ENCODE measurements around the gene GNB5.
"Not testable (repeated sequence)": the region's sequence is repeated elsewhere in the genome, so short reads cannot be mapped to it uniquely, and the experiment has no call there.

Gene GNB5

DNA sequence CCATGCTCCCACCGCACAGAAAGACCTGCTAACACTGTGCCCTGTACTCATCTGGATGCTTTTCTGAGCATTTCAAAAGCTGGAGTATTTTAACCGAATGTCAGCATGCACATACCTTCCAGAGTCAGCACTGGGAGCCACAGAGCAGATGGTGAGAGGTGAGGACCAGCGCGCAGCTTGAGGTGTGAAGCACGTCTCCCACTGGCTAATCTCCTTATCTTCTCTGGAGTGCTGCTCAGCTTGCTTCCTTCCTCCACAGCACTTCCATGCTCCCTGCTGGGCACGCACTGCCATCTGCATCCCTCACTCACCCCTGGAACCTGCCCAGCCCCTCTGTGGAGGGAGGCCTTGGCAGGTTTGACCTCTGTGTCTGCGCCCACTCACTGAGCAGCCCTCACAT lies at the start of gene GNB5:
TSS of gene GNB5 (minus strand) at position 186 of the 400 bp plus-strand sequence. CDS start 6,716 bp downstream, outside the sequence.
- DNase-seq (ENCODE audit: low spot score), result no peak

DNA sequence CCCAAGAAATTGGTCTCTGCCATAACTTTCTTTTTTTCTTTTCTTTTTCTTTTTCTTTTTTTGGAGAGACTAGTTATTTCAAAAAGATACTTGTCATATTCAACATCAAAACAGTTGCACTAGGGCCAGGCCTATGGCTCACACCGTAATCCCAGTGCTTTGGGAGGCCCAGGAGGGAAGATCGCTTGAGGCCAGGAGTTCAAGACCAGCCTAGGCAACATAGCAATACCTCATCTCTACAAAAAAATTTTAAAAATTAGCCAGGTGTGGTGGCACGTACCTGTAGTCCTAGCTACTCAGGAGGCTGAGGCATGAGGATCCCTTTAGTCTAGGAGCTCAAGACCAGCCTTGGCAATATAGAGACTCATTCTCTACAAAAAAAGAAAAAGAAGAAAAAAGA lies 49.0 kb upstream of the GNB5 start:
- no peak for DNase-seq (ENCODE audit: low spot score)

DNA sequence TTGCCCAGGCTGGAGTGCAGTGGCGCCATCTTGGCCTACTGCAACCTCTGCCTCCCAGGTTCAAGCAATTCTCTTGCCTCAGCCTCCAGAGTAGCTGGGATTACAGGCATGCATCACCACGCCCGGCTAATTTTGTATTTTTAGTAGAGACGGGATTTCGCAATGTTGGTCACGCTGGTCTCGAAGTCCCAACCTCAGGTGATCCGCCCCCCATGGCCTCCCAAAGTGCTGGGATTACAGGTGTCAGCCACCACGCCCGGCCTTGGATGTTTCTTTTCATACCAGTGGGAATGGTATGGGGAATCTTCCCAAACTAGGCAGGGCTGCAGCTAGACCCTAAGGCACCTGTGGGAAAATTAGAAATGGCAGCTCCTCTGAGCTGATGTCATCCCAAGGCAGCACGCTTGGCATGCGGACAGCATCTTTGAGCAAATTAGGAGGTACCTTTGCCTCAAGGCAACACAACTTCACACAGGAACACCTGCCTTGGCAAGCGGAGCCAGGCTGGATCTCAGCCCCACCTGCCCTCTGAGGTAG lies 47.9 kb upstream of the GNB5 start:
- not testable (repeated sequence) for DNase-seq (ENCODE audit: low spot score)

DNA sequence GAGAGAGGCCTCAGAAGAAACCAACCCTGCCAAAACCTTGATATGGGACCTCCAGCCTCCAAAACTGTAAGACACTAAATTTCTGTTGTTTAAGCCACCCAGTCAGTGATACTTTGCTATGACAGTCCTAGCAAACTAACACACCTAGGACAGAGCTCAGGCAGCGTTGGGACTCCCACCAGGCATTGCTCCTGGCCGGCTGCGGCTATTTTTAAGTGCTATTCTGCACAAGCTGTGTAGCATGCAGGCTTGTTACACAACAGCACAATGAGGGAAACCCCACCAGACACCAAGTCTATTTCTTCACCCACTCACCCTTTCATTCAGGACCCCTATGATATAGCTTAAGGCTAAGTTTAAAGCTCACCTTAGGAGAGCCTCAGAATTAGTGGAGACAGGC lies 47.0 kb upstream of the GNB5 start:
- DNase-seq (ENCODE audit: low spot score), result no peak

DNA sequence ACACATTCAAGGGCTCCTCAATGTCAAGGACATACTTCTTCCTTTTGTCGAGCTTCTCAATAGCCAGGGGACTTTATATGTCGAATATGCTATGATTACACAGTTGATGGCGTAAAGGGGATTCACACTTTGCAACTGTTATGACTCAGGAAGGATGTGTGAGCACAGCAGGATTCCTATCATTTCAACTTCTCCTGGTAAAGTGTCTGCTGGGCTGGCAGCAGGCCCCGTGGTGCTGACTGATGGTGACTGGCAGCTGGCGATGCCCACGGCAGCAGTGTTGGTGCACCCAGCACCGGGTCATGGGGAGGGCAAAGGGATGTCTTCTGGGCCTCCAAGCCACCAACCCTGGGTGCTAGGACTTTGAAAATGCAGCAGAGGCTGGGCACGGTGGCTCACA lies 44.8 kb upstream of the GNB5 start:
- no peak for DNase-seq (ENCODE audit: low spot score)

DNA sequence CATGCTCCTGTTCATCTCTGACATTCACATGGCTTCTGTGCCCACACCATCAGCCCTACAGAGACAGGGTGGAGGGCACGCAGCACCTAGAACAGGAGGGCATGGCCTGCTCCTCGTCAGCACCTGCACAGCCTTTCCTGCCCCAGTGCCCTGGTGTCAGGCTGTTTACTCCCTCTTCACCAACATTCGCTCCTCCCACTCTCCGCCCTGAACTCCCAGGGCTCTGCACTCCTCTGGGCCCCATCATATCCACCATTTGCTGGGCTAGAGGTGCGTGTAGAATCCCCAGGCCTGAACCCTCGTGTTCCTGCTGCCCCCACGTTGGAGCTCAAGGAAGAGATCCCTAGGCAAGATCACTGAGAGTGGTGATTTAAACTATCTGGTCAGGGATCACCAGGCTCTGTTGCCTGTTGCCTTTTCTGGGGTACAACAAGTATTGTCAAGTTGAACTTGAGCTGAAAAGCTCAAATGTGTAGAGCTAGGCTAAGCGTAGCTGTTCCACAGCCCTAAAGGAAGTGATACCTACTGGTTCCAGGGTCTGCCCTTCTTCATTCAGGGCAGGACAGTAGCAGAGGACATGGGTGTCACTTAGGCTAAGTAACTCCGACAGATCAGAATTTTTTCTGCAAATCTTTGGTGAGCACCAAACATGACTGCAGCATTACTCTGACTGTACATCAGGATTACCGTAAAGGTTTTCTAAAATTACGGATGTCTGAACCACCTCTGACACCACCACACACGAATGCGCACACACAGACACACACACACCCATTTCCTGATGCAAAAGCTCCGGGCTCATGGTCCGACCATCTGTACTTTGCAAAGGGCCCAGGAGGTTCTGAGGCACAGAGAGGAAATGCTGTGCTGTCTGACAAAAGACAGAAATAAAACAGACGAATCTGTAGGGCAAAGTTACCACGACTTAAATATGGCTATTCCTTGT lies 43.7 kb upstream of the GNB5 start:
- DNase-seq (ENCODE audit: low spot score), result no peak

DNA sequence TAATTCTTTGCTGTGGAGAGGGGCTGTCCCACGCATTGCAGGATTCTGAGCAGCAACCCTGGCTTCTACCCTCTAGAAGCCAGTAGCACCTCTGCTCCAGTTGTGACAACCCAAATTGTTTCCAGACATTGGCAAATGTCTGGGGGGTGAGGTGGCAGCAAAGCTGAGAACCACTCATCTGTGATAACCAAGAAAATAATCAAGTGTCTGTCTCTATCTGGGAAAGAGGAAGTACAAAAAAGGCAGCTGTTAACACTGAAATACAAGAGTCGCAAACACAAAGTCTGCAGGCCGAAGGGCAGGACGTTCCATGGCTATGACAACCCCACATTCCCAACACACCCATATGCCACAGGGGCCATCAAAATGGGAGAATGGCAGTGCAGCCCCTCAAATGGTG lies 42.2 kb upstream of the GNB5 start:
- no peak for DNase-seq (ENCODE audit: low spot score)

DNA sequence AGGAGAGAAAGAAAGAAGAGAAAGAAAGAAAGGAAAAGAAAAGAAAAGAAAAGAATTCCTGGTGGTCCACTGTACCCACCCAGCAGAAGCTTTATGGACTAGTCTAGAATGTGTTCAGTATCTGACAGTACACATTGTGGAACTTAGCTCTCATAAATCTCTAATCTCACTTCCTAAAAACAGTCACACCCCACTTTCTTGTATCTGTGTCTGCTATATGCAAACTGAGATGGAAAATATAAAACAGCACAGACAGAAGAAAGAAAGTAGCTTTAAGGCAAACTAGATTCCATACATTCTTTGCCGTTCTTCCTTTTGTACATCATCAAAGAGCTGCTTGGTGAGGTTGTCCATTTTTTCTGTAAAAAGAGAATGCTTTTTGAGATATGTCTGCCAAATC lies 41.1 kb upstream of the GNB5 start:
- DNase-seq (ENCODE audit: low spot score), result no peak

DNA sequence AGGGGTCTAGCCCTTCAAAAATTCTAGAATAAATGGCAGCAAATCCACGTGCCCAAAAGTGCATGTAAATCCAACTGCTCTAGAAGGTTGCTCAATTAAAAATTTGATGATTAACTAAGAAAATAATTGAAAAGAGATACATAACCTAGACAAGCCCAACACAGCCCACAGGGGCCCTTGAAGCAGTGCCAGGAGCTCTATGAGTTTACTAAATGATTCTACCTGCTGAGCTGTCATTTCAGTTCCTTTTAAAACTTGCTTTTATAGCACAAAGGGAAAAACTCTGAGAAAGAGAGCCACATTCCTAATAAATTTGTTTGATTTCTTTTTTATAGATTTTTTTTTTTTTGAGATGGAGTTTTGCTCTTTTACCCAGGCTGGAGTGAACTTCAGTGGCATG lies 38.9 kb upstream of the GNB5 start:
- no peak for DNase-seq (ENCODE audit: low spot score)

DNA sequence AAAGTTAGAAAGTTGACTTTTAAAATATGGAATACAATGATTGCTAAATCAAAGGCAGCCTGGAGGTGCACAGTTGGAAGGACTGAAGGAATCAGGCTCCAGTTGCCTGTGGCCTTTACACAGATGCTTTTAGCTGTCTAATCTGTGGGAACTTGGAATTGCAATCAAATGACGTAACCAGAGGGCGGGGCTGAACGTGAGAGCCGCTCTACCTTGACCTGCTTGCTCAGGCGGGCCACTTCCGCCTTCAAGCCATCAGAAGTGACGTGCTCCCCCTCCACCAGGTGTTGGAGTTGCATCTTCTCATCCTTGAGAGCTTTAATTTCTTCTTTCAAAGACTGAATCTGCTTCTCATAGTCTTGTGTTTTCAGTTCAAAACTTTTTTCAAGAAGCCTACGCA lies 37.7 kb upstream of the GNB5 start:
- no peak for DNase-seq (ENCODE audit: low spot score)

DNA sequence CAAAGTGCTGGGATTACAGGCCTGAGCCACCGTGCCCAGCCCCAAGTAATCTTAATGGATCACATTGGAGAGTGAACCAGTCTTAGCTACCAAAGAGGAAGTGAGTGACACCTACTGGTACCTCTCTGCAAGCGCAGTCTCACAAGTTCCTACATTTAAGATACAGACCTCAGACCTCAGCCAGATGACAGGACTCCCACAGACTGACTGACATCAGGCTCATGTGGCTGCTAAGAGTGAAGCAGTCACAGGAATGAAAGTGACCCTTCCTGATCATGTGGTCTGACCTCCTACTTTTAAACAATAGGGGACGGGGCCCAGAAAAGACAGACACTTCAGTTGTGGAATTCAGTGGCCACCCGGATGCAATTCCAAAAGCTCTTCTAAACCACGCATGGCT lies 36.3 kb upstream of the GNB5 start:
- peak; percentile 79 for DNase-seq (ENCODE audit: low spot score)

DNA sequence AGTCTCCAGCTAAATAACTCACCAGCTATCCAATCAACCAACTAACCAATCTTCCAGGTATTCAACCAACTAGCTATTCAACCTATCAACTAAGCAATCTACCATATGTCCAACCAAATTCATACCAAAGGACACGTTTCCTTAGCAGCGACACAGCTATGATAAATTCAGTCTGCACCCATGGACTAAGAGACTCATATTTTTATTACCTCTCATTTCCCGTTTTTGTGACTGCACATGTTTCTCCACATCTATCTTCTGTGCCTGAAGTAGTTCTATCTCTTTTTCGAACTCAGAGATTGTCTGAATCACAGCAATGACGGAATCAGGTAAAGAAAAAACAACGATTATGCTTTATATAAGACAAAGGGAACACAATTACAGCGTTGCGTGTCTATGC lies 34.0 kb upstream of the GNB5 start:
- DNase-seq (ENCODE audit: low spot score), result no peak

DNA sequence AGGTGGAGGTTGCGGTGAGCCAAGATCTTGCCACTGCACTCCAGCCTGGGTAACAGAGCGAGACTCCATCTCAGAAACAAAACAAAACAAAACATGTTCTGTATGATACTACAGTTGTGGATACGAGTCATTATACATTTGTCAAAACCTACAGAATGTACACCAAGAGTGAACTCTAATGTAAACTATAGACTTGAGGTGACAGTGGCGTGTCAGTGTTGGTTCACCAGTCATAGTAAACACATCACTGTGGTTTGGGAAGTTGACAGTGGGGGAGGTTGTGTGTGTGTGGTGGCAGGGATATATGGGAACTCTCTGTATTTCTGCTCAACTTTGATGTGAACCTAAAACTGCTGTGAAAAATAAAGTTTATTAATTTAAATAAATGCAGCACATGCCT lies 33.0 kb upstream of the GNB5 start:
- no peak for DNase-seq (ENCODE audit: low spot score)

DNA sequence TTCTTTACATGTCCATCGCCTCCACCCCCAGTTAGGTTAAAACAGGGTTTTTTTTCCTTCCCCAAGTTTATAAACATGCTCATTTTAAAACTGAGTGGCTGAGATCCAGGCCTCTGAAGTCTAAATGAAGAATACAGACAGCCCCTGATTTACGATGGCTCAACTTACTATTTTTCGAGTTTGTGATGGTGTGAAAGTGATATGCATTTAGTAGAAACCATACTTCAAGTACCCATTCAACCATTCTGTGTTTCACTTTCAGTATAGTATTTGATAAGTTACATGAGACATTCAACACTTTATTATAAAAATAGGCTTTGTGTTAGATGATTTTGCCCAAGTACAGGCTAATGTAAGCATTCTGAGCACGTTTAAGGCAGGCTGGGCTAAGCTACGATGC lies 30.5 kb upstream of the GNB5 start:
- no peak for DNase-seq (ENCODE audit: low spot score)

DNA sequence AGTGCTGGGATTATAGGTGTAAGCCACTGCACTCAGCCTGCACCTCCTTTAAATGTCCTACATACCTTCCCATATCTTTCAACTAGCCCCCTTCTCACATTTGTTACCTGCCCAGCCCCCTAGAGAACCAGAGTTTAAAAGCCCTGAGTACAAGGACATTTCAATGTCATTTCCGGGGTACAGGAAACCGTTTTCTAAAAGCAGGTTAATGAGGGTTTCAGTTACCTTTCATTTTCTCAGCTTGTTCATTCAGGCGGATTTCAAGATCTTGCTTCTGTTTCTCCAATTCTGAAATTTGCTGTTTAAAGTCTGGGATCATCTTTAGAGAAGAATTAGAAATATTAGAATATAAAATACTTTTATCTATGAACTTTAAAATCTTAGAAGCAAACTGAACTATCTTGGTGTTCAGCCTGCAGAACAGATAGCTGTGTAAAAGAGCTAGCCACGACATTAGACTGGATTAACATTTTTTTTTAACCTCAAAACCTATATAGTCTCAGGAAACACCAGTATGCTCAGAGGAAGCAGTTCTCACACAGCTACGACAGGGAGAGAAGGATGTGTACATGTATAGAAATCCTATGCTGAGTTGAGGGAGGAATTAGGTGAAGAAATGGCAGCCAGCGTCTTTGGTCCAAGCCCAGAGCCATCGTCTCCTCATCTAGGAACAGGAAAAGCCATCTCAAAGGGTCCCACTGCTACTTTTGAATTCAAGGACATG lies 29.9 kb upstream of the GNB5 start:
- DNase-seq (ENCODE audit: low spot score), result no peak

DNA sequence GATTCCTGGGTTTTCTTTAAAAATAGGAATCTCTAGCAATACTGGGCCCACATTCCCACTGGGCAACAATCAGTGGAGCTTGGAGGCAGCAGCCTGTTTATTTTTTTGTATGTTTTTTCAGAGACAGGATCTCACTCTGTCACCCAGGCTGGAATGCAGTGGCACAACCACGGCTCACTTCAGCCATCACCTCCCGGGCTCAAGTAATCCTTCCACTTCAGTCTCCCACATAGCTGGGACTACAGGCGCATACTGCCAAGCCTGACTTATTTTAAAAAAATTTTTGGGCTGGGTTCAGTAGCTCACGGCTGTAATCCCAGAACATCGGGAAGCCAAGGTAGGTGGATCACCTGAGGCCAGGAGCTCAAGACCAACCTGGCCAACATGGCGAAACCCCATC lies 29.1 kb upstream of the GNB5 start:
- no peak for DNase-seq (ENCODE audit: low spot score)

DNA sequence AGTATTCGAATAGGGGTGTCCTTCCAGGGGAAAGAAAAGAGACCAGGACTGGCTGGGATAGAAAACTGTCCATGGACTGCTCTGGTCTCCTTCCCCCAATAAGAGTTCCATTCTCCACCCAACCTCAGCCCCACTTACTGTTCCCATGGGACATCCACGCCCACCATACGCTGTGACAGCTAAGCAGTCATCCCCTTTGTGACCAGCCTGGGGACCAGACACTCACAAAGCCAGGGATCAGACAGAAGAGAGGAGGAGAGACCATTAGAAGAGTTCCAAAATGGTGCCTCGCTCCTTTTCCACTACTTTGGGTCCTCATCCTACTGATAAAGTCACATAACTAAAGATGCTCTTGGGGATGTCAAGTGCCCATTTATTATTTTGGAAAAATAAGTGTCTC lies 27.6 kb upstream of the GNB5 start:
- no peak for DNase-seq (ENCODE audit: low spot score)

DNA sequence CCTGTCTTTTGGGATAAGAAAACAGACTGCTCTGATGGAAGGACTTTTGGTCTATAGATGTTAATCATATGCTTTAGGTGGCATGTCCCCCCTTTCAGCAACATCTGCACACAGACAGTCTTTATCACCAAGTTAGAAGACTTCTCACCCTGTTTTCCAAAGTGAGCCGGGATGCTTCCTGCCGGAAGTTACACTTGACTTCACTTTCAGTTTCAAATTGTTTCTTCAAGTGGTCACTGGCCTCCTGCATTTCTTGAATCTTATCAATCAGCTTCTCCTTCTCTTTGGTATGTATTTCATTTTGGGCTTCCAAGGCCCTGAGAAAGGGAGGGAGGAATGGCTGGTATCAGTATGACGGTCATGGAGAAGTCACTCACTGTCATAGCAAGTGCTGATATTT lies 27.2 kb upstream of the GNB5 start:
- DNase-seq (ENCODE audit: low spot score), result no peak

DNA sequence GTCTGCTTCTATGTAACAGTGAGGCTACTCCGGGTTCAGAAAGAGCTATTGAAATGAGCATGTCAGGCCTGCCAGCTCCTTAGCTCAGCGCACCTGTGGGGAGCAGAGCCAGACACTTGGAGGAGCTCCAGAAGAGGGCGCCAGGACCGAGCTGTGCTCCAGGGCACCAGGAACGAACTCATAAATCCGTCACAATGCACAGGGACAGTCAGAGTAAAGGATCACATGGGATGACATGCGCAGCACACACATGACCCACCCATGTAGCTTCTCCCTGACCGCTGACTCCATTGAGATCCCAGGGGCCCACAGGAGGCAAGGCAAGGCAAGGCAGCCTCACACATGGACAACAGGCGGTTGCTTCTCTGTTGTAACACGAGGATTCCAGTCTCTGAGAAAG lies 26.0 kb upstream of the GNB5 start:
- no peak for DNase-seq (ENCODE audit: low spot score)

DNA sequence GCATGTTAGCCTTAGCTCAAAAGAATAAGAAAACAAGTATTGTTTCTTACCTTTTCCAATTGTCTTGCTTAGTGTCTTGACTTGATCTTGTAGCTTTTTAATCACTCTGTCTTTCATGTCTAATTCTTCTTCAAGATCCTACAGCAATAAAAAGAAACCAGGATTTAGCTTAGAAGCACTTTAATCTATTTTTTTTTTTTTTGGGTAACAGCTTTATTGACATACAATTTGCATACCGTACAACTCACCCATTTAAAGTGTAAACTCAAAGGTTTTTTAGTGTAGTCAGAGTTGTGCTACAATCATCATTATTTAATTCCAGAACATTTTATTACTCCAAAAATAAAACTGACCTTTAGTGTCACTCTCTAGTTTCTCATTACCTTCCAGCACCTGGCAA lies 23.4 kb upstream of the GNB5 start:
- no peak for DNase-seq (ENCODE audit: low spot score)

DNA sequence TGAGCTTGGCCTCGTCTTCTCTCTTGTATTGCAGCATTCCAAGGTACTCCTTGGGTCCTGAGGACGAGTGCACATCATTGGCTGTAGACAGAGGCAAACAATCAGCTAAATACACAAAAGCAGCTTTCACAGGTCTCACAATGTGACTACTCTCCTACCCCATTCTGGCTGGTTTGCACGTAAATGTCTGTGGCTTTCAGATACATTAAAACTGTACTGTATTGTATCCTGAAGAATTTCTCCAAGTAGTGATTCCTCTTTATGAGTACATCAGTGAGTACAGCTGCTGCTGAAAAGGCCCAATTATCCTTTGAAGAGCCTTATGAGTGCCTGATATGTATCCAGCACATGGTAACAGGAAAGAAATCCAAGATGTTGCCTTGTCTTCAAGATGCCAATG lies 22.0 kb upstream of the GNB5 start:
- no peak for DNase-seq (ENCODE audit: low spot score)

DNA sequence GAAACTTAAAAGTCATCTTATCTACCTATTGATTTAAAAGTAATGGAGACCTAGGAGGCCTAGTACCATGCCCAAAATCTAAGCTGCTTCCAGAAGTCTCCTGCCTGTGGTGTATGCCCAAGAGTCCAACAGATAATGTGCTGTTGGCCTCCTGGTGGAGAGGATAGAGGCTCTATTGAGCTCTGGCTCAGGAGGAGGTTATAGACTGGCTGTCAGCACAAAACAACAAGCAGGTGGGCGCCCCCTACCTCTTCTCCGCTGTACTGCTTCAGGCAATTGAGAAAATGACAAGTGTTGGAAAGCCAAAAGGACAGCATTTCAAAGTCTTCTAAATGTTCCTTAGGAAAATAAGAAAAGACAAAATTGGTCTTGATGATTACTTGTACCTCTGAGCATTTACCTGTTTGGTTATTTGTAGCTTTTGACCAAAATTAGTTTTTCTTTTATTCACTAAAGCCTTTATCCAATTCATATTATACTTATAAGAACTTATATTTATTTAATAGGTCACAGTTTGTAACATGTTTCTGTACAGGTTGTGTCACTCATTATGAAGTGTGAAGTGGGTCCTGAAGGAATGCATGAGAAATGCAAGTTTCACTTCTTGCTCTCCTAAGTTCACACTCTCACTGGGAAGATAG lies 17.2 kb upstream of the GNB5 start:
- DNase-seq (ENCODE audit: low spot score), result peak; percentile 75

DNA sequence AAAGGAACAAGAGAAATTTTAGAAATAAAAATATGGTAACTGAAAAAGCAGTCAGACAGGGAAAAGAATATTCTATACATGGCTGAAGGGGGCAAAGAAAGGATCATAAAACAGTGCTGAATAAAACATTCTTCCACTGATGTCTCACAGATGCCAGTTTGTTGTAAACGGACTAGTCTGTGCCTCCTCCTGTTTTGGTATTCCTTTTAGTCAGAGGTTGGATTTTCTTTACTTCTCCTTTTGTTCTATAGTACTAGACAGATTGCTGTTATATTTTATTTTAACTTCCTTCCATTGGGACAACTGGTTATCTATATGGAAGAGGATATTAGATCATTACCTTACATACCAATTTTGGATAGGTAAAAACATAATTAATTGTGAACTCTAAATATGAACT lies 16.0 kb upstream of the GNB5 start:
- no peak for DNase-seq (ENCODE audit: low spot score)

Measured in CD4-positive, alpha-beta T cell treated with Interleukin-15 for 4 hours (primary cell).